ENCODE data around the gene SDK1. TPM values are rescaled to one million over a fixed set of nuclear protein-coding genes. Genes with fewer than 3 reads are reported as not detected.

The SDK1 gene
- total RNA-seq, 2 experiments from 2014 or later, result 0.25 to 0.78 TPM

DNA sequence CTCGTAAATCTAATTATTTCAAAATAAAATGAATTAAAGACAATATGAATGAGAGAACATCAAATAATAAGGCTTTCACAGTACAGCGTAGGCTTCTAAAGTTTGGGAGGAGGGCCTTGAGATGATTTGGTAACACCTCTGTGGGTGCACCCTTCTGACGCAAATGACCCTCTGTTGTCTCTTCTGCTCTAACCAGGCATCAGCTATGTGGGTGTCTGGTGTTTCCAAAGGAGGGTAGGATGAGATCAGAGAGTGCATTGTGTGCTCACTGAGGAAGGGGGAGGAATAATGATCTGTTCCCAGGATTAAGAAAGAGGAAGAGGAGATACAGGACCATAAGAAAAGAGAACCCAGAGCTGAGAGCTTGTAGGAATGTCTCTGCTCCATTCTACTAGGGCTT lies 420.4 kb downstream of the SDK1 start:
- no peak overlapping the region for H3K27ac Mint-ChIP-seq
- TF ChIP-seq, protein P1, sequence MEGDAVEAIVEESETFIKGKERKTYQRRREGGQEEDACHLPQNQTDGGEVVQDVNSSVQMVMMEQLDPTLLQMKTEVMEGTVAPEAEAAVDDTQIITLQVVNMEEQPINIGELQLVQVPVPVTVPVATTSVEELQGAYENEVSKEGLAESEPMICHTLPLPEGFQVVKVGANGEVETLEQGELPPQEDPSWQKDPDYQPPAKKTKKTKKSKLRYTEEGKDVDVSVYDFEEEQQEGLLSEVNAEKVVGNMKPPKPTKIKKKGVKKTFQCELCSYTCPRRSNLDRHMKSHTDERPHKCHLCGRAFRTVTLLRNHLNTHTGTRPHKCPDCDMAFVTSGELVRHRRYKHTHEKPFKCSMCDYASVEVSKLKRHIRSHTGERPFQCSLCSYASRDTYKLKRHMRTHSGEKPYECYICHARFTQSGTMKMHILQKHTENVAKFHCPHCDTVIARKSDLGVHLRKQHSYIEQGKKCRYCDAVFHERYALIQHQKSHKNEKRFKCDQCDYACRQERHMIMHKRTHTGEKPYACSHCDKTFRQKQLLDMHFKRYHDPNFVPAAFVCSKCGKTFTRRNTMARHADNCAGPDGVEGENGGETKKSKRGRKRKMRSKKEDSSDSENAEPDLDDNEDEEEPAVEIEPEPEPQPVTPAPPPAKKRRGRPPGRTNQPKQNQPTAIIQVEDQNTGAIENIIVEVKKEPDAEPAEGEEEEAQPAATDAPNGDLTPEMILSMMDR (IDR thresholded peaks at IDR 0.05), result no peak
- no peak overlapping the region for H3K4me3 Mint-ChIP-seq
- ChIA-PET CTCF (interaction anchor here (2.0 kb wide), 1 partner anchor 13 kb away, joined by 5 read pairs; no protein-coding TSS in a partner anchor), POLR2A (no interaction called here)
- peaks cover 2% of the 10 kb centered on the region for H3K27me3 Mint-ChIP-seq
- intact Hi-C loops (cut with micrococcal nuclease), result no loop called here
- no peak for ATAC-seq
- H3K36me3 Mint-ChIP-seq (ENCODE audit: low read depth), result no peaks in the 10 kb centered on the region
- no peak for DNase-seq
- no peaks in the 10 kb centered on the region for H3K9me3 Mint-ChIP-seq
- no peaks in the 10 kb centered on the region for H3K4me1 Mint-ChIP-seq (ENCODE audit: low read depth)

- peak; percentile 73 for ATAC-seq
- DNase-seq, result peak; percentile 59
Measured at GRCh38 chr7:3722396-3722922, 421.4 kb downstream of the SDK1 start.

DNA sequence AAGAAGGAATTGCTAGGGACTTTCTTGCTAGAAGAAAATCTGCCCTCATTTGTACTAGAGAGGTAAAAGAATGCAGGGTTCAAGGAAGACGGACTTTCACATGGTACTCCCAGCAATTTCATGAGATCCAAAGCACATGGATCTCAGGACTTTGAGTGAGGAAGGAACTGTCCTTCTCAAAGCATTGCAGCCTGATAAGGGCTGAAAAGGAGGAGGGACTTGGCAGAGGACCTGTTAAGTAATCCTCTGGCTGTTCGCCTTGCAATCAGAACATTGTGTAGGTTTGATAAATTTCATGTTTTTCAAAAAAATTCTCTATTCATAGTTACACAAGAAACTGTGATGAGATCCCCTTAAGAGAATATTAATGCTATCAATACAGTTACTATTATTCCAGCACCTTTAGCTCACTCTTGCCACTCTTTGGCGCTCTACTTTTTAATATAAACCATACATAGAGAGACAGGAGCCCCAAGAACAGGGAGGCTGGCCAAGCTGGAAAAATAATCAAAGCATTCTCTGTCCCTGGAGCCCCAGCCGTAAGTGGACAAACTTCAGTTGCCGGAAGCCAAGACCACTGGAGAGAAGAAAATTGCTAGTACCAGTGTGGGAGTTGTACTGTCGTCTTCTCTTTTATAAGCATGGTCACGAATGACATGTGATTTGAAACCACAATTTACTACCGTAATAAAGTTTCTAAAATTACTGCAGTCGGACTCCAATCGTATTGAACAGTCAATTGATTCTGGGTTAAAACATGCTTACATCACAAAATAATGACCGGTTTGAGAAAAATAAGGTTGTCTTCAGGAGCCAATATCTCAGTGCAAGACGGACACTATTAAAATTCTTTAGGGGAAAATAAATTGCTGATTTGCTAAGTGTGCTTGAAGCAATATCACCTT lies 424.4 kb downstream of the SDK1 start:
- DNase-seq, result no peak
- Mint-ChIP-seq H3K27me3 (peaks cover 2% of the 10 kb centered on the region), H3K9me3 (no peaks in the 10 kb centered on the region), H3K36me3 (ENCODE audit: low read depth) (no peaks in the 10 kb centered on the region), H3K4me1 (ENCODE audit: low read depth) (no peaks in the 10 kb centered on the region), H3K27ac (no peak overlapping the region), H3K4me3 (no peak overlapping the region)
- ChIA-PET CTCF (no interaction called here), POLR2A (no interaction called here)
- ATAC-seq, result no peak
- TF ChIP-seq, protein P1 (IDR thresholded peaks at IDR 0.05), result no peak
- intact Hi-C loops (cut with micrococcal nuclease), result no loop called here

More at GRCh38 chr7:3722396-3722922, 421.4 kb downstream of the SDK1 start:
- H3K27ac Mint-ChIP-seq, result no peak overlapping the region
- ChIA-PET CTCF (interaction anchor here (2.0 kb wide), 1 partner anchor 12 kb away, joined by 5 read pairs; no protein-coding TSS in a partner anchor), POLR2A (no interaction called here)
- H3K4me3 Mint-ChIP-seq, result no peak overlapping the region
- H3K27me3 Mint-ChIP-seq, result peaks cover 2% of the 10 kb centered on the region
- TF ChIP-seq, protein P1 (IDR thresholded peaks at IDR 0.05), result peak; percentile 38
- intact Hi-C loops (cut with micrococcal nuclease), result no loop called here
- H3K36me3 Mint-ChIP-seq (ENCODE audit: low read depth), result no peaks in the 10 kb centered on the region
- H3K4me1 Mint-ChIP-seq (ENCODE audit: low read depth), result no peaks in the 10 kb centered on the region
- no peaks in the 10 kb centered on the region for H3K9me3 Mint-ChIP-seq

- ATAC-seq (no peak), DNase-seq (no peak)
- Mint-ChIP-seq H3K27ac (no peak overlapping the region), H3K36me3 (ENCODE audit: low read depth) (peaks cover 1% of the 10 kb centered on the region), H3K4me1 (ENCODE audit: low read depth) (no peaks in the 10 kb centered on the region), H3K27me3 (no peaks in the 10 kb centered on the region), H3K4me3 (no peak overlapping the region), H3K9me3 (peaks cover 2% of the 10 kb centered on the region)
- POLR2A ChIA-PET, result no interaction called here
- CTCF ChIA-PET, result no interaction called here
- intact Hi-C loops (cut with micrococcal nuclease), result no loop called here
- TF ChIP-seq, protein P1 (IDR thresholded peaks at IDR 0.05), result no peak
Measured at GRCh38 chr7:3730276-3730675, 429.2 kb downstream of the SDK1 start.

DNA sequence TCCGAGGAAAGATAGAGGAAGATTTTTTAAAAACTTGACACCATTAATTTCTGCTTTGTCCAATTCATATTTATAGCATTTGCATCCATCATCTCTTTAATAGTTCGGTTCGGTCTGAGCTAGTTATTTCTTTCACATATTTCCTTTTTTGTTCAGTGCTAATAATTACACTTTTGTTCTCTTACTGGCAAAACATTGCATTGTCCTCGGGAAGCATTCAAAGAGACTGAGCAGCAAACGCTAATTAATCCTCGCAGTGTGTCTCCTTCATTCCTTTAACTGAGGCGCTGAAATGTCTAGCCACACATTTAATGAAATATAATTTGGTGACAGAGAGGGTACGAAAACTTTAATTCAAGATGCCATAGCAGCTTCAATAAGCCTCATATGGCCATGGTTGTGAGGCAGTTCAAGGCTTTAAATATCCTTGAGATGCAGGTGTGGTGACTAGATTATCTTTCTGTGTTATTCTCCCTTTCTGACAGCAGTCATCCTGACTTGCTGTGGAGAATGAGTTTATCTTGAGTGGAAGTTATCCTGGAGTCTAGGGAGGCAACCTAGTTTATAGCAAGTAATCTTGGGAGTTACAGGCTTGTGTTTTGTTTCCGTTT lies 431.4 kb downstream of the SDK1 start:
- DNase-seq, result no peak
- H3K27me3 Mint-ChIP-seq, result no peaks in the 10 kb centered on the region
- TF ChIP-seq, protein P1 (IDR thresholded peaks at IDR 0.05), result no peak

More for the DNA sequence above, 431.4 kb downstream of the SDK1 start:
- no peak for ATAC-seq
- POLR2A ChIA-PET, result no interaction called here
- intact Hi-C loops (cut with micrococcal nuclease), result no loop called here
- Mint-ChIP-seq H3K36me3 (ENCODE audit: low read depth) (peaks cover 1% of the 10 kb centered on the region), H3K4me3 (no peak overlapping the region), H3K4me1 (ENCODE audit: low read depth) (no peaks in the 10 kb centered on the region), H3K27ac (no peak overlapping the region), H3K9me3 (peaks cover 2% of the 10 kb centered on the region)
- CTCF ChIA-PET, result no interaction called here

All from activated CD8-positive, alpha-beta T cell treated with anti-CD3 and anti-CD28 coated beads for 36 hours (primary cell).